GM12874 (cell line): ENCODE measurements around the gene MTCL3.

ENCODE experiments used
- CTCF ChIP-seq: IDR thresholded peaks from 2 replicates; pipeline ENCODE4 v1.5.1; 2011; ENCODE audit warnings: low read depth, mild to moderate bottlenecking, control low read depth, low read length, moderate library complexity; ENCODE audit not compliant: insufficient read depth

Gene MTCL3

DNA sequence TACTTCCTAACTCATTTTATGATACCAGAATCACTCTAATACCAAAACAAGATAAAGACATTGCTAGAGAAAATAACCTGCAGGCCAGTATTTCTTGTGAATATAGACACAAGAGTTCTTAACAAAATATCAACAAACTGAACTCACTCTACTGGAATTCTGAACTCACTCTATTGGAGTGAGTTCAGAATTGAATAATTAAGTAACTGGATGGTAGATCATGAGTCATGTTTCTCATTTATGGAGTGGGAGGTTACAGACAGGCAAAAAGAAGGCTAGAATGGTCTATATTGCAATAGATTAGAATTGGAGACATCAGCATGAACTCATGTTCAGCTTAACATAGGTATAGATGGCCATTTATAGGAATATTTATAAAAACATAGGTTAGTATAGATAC lies 31.3 kb upstream of the MTCL3 start:
- no peak for TF ChIP-seq CTCF

DNA sequence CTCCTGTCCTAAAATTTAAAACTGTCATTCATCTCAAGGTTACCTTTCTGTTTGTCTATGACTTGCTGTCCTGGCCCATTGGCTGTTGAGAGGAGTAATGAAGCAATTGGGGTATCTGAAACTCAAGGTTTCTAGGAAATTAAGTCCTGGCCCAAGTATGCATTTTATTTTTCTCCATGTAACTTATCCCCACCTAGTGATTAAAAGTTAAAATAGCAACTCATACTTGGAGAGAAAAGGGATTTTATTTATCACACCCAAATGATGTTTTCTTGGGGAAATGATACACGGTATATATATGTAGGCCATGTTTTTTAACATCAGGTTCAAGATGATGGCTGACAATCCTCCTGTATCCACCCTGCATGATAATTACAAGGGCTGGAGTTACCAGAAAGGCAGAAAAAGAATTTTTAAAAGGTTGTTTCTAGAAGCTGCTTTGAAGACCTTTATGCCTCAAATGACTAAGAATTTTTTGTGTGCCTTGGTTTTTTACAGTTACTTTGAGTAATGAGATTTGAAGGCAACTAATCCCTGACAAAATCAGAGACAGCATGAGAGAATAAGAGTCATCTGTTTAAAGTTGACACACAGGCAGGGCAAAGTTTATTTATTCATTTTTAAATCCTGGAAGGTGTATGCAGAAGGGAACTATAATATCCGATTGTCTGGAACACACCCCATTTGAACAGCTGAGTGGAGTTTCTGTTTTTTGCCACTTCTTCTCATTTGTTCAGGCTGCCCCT lies 28.9 kb upstream of the MTCL3 start:
- no peak for TF ChIP-seq CTCF

- peak; percentile 37; the same call in 1 of the 2 replicates for TF ChIP-seq CTCF
Measured at GRCh38 chr6:127547215-127547614, 28.1 kb upstream of the MTCL3 start.

DNA sequence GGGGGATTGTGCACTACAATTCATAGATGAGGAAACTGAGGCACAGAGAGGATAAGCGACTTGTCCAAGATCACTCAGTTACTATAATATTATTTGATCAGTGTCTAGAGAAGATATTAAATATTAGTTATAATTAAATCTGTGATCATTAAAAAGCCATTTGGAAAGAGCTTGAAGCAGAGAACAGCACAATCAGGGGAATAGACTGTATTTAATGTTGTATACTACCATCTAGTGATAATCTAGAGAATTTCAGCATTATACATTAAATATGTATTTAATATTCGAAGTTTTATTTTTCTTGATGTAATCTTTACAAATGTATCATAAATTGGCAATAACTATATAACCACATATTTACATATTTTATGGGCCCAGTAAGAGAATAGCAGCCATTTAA lies 20.1 kb upstream of the MTCL3 start:
- TF ChIP-seq CTCF, result no peak

- no peak for TF ChIP-seq CTCF
Measured at GRCh38 chr6:127538750-127539264, 19.7 kb upstream of the MTCL3 start.

GRCh38 chr6:127533736-127534135 lies 14.6 kb upstream of the MTCL3 start:
- no peak for TF ChIP-seq CTCF

DNA sequence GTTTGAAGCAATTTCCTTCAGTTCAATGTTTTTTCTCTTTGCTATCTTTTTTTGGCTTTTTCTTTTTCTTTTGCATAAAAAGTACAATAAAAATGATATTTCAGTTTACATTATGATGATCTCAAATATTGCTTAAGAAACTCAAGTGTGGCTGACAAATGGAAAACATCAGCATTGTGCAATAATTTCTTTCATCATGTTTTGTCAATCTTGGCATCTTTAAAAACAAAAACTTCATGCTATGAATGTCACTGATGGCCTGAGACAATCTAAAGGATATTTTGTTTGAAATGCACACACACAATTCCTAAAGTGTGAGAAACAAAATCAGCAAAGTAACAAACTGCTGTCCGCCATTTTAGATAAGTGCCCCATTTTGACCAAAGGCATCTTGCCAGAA lies 13.9 kb upstream of the MTCL3 start:
- no peak for TF ChIP-seq CTCF

- no peak for TF ChIP-seq CTCF
Measured at GRCh38 chr6:127522714-127523113, 3.6 kb upstream of the MTCL3 start.
